Measurements from ENCODE around the gene APCDD1. TPM values are rescaled to one million over a fixed set of nuclear protein-coding genes. Genes with fewer than 3 reads are reported as not detected.

APCDD1 gene
- total and polyA plus RNA-seq, 2 of the 8 experiments (the other 6 are each of a cell fraction or from before 2014, with no cell fraction given), result 2.6 to 3.6 TPM

DNA sequence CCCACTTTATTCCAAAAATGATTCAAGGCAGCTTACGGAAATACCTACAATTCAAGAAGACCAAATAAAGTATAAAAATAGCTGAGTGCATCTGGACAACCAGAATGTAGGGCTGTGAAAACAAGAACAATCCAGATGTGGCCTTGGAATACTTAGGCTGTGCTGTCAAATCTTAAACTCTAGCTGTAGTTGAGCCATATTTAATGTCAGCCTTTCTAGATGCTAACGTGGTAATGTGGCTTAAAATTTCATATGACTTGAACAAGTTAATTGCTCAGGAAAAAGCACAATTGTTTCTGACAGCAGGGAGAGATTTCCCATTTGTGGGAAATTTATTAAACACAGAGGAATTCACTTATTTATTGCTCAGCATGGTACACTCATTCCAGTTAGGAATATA lies 56.8 kb downstream of the APCDD1 start:
- Histone ChIP-seq H3K23ac (ENCODE audit: insufficient read length) (no peak overlapping the region), H3K27ac (ENCODE audit: low read depth, low read length) (no peak overlapping the region), H3K27me3 (replicated peaks in 1 of 4; ENCODE audit: control insufficient read depth in 3 of 4, extremely low read depth in 1 of 4, insufficient read depth in 3 of 4, low read length in 3 of 4) (0 out of 7 replicates have a peak, but pooled peaks cover 0 to 3% (median 0%) of the 10 kb centered on the region in 4 experiments), H3K79me2 (ENCODE audit: control insufficient read depth in 1 of 2, insufficient read depth in 2 of 2, low read length in 2 of 2) (no peaks in the 10 kb centered on the region), H3K14ac (ENCODE audit: insufficient read length) (no peak overlapping the region), H3K23me2 (ENCODE audit: low read depth, low read length) (peaks cover 2% of the 10 kb centered on the region; the same call in 1 of the 2 replicates), H4K8ac (ENCODE audit: extremely low read depth, insufficient read depth, low read length) (no peak overlapping the region), H2BK120ac (replicated peaks; ENCODE audit: low read depth, low read length) (no peak overlapping the region), H2BK5ac (ENCODE audit: low read depth, low read length) (no peak overlapping the region), H3K9ac (replicated peaks in 1 of 4; ENCODE audit: extremely low read depth in 1 of 4, low read depth in 3 of 4, low read length in 3 of 4) (no peak overlapping the region), H3K79me1 (ENCODE audit: low read depth, low read length) (no peaks in the 10 kb centered on the region), H2BK20ac (ENCODE audit: low read length) (no peak overlapping the region), H3K36me3 (ENCODE audit: control insufficient read depth in 2 of 4, insufficient read depth in 4 of 4, low read length in 3 of 4) (peaks cover 0 to 3% (median 0%) of the 10 kb centered on the region in 4 experiments; a peak in 1 of 8 replicates), H3K9me3 (ENCODE audit: insufficient read depth in 2 of 2, low read depth in 1 of 2, low read length in 1 of 2) (peaks cover 13 to 17% of the 10 kb centered on the region in 2 experiments), H2AK5ac (ENCODE audit: low read depth, low read length) (no peak overlapping the region), H2BK12ac (ENCODE audit: low read depth, low read length) (no peak overlapping the region), H4K5ac (ENCODE audit: insufficient read length, low read depth, low read length) (no peak overlapping the region), H3K18ac (ENCODE audit: extremely low read depth, low read length) (no peak overlapping the region), H2BK15ac (ENCODE audit: low read length) (no peak overlapping the region), H3K56ac (replicated peaks; ENCODE audit: insufficient read length, low read depth, low read length) (no peak overlapping the region), H4K20me1 (replicated peaks in 1 of 2; ENCODE audit: control insufficient read depth in 1 of 2, insufficient read depth in 2 of 2, low read length in 2 of 2) (no peaks in the 10 kb centered on the region), H3K4me3 (ENCODE audit: extremely low read depth in 1 of 4, insufficient read depth in 2 of 4, low read depth in 3 of 4, low read length in 4 of 4) (no peak overlapping the region), H2AFZ (ENCODE audit: low read length) (no peak overlapping the region), H3K4me1 (replicated peaks in 1 of 4; ENCODE audit: control insufficient read depth in 3 of 4, insufficient read depth in 4 of 4, low read length in 3 of 4) (no peaks in the 10 kb centered on the region), H3K4ac (replicated peaks; ENCODE audit: insufficient read length, low read depth, low read length) (no peak overlapping the region), H4K91ac (replicated peaks; ENCODE audit: insufficient read length, low read length) (no peak overlapping the region), H3K4me2 (ENCODE audit: insufficient read depth in 1 of 2, low read depth in 2 of 2, low read length in 2 of 2) (no peak overlapping the region)
- no peak for FAIRE-seq
- DNase-seq (ENCODE audit: low read depth in 1 of 2, low spot score in 2 of 2), result no peak
- CTCF ChIA-PET (ENCODE audit: partially characterized antibody), result interaction anchor here (1.8 kb wide), 1 partner anchor 479 kb away, joined by 5 read pairs; no protein-coding TSS in a partner anchor
- WGBS, 2 experiments (ENCODE audit: extremely low coverage in 1 of 2, insufficient coverage in 1 of 2, insufficient read length in 1 of 2, insufficient replicate concordance in 2 of 2, low coverage in 1 of 2, low lambda C conversion rate in 2 of 2, missing lambda C conversion rate in 1 of 2), result 83% methylated on average over 2 of the region's 2 CpGs; no CpG with 5 or more reads in 1 of the 2 experiments
- POLR2A ChIA-PET (ENCODE audit: partially characterized antibody), result no interaction called here
- no peak for TF ChIP-seq CBX5 (IDR thresholded peaks at IDR 0.05; ENCODE audit: low read depth, low read length)
- TF ChIP-seq KDM5A (IDR thresholded peaks at IDR 0.05; ENCODE audit: low read length), result no peak
- TF ChIP-seq SP4 (IDR thresholded peaks at IDR 0.05; ENCODE audit: low read length), result no peak
- TF ChIP-seq RBBP5 (IDR thresholded peaks at IDR 0.05; ENCODE audit: borderline replicate concordance, low read depth, low read length), result no peak
- TF ChIP-seq SP1 (IDR thresholded peaks at IDR 0.05; ENCODE audit: low read depth, low read length), result no peak
- TF ChIP-seq, protein P1, sequence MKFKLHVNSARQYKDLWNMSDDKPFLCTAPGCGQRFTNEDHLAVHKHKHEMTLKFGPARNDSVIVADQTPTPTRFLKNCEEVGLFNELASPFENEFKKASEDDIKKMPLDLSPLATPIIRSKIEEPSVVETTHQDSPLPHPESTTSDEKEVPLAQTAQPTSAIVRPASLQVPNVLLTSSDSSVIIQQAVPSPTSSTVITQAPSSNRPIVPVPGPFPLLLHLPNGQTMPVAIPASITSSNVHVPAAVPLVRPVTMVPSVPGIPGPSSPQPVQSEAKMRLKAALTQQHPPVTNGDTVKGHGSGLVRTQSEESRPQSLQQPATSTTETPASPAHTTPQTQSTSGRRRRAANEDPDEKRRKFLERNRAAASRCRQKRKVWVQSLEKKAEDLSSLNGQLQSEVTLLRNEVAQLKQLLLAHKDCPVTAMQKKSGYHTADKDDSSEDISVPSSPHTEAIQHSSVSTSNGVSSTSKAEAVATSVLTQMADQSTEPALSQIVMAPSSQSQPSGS (IDR thresholded peaks at IDR 0.05; ENCODE audit: low read length), result no peak
- no peak for TF ChIP-seq JUN (IDR thresholded peaks at IDR 0.05; ENCODE audit: low read depth, low read length)
- no peak for TF ChIP-seq TAF7 (optimal IDR thresholded peaks at IDR 0.05; ENCODE audit: borderline replicate concordance, low read depth, low read length)
- TF ChIP-seq SIN3A (conservative IDR thresholded peaks at IDR 0.05 in 1 of 2, IDR thresholded peaks at IDR 0.05 in 1 of 2; ENCODE audit: low read depth in 1 of 2, low read length in 2 of 2), result no peak
- no peak for TF ChIP-seq HDAC2 (IDR thresholded peaks at IDR 0.05; ENCODE audit: borderline replicate concordance in 1 of 2, low read depth in 2 of 2, low read length in 2 of 2)
- TF ChIP-seq RAD21 (IDR thresholded peaks at IDR 0.05 in 1 of 2, conservative IDR thresholded peaks at IDR 0.05 in 1 of 2; ENCODE audit: low read depth in 2 of 2, low read length in 2 of 2), result no peak

Measured in H1 (cell line).